Stimulated activated CD8-positive, alpha-beta memory T cell treated with anti-CD3 and anti-CD28 coated beads, Interleukin-7, amount 100 ng/mL, for 1 hour (primary cell): ENCODE results near the gene AVPR1A.
"Not testable (repeated sequence)": the region's sequence is repeated elsewhere in the genome, so short reads cannot be mapped to it uniquely, and the experiment has no call there.

ENCODE experiments used
- DNase-seq, 2 donors: peaks; one replicate each; pipeline ENCODE4 v3.0.0-alpha.2; 2020; ENCODE audit warnings: low read depth in 2 of 2

The AVPR1A gene

GRCh38 chr12:63150713-63151622 lies at the start of gene AVPR1A:
Gene AVPR1A (minus strand): TSS chr12:63151201. CDS start chr12:63150836, 365 bp downstream.
- no peak for DNase-seq

GRCh38 chr12:63196168-63196567 lies 45.2 kb upstream of the AVPR1A start:
- DNase-seq: no peak

GRCh38 chr12:63179224-63179623 lies 28.2 kb upstream of the AVPR1A start:
- no peak for DNase-seq

GRCh38 chr12:63170321-63170720 lies 19.3 kb upstream of the AVPR1A start:
- DNase-seq: no peak

- not testable (repeated sequence) for DNase-seq
Measured at GRCh38 chr12:63167741-63168140, 16.7 kb upstream of the AVPR1A start.

- no peak for DNase-seq
Measured at GRCh38 chr12:63164911-63165310, 13.9 kb upstream of the AVPR1A start.

- DNase-seq: no peak
Measured at GRCh38 chr12:63163541-63163940, 12.5 kb upstream of the AVPR1A start.

GRCh38 chr12:63155375-63155774 lies 4.4 kb upstream of the AVPR1A start:
- no peak for DNase-seq

GRCh38 chr12:63154560-63154959 lies 3.6 kb upstream of the AVPR1A start:
- DNase-seq: no peak

GRCh38 chr12:63152321-63152700 lies 1.3 kb upstream of the AVPR1A start:
- DNase-seq: no peak

GRCh38 chr12:63151623-63152320 lies 771 bp upstream of the AVPR1A start:
- no peak for DNase-seq

GRCh38 chr12:63149909-63150712 lies 890 bp downstream of the AVPR1A start:
- DNase-seq: no peak

- DNase-seq: no peak
Measured at GRCh38 chr12:63144556-63144955, 6.4 kb downstream of the AVPR1A start.

GRCh38 chr12:63138488-63138887 lies 12.5 kb downstream of the AVPR1A start:
- DNase-seq: no peak

GRCh38 chr12:63133981-63134380 lies 17.0 kb downstream of the AVPR1A start:
- no peak for DNase-seq

- no peak for DNase-seq
Measured at GRCh38 chr12:63132201-63132600, 18.8 kb downstream of the AVPR1A start.

GRCh38 chr12:63129927-63130326 lies 21.1 kb downstream of the AVPR1A start:
- DNase-seq: no peak

- DNase-seq: no peak
Measured at GRCh38 chr12:63124778-63125177, 26.2 kb downstream of the AVPR1A start.

GRCh38 chr12:63103494-63104131 lies 47.4 kb downstream of the AVPR1A start:
- no peak for DNase-seq

GRCh38 chr12:63101920-63102319 lies 49.1 kb downstream of the AVPR1A start:
- DNase-seq: no peak

- DNase-seq: no peak
Measured at GRCh38 chr12:63098851-63099250, 52.1 kb downstream of the AVPR1A start.
